HCT116 (cell line): ENCODE measurements around the gene WIPI1. TPM values are rescaled to one million over a fixed set of nuclear protein-coding genes. Genes with fewer than 3 reads are reported as not detected.

Experiments used
- ATAC-seq: fragments of 200-7000 bp; cut with Tn5 transposase; 2 replicates; pipeline ENCODE4 v1.9.1; 2020; ENCODE audit warnings: mild to moderate bottlenecking, moderate library complexity
- BruUV-seq: library from RNA; stranded (reverse); fragments of 400-500 nt; replicated peaks from 2 replicates; lab custom pipeline; 2021; lab: Mats Ljungman, UMichigan
- CTCF ChIA-PET: fragments of 300-600 bp; sonication (Branson Sonifier 250); formaldehyde crosslinking; loops from one replicate; lab custom pipeline; 2021; ENCODE audit warnings: antibody characterized with exemption; lab: Charles Lee
- POLR2A ChIA-PET: fragments of 300-600, 350-600 bp; sonication (Branson Sonifier 250); formaldehyde crosslinking; loops from one replicate; lab custom pipeline; 2021; ENCODE audit warnings: antibody characterized with exemption; lab: Charles Lee
- RAD21 ChIA-PET, 2 experiments: fragments of 300-600 bp; sonication (Branson Sonifier 250); formaldehyde crosslinking; loops; one replicate each; lab custom pipeline; 2023; ENCODE audit warnings: low total read pairs in 2 of 2; ENCODE audit not compliant: uncharacterized antibody in 2 of 2, unreplicated experiment in 2 of 2, low non-redundant PET in 1 of 2; lab: Charles Lee
- DNase-seq: peaks from one replicate; pipeline ENCODE4 v3.0.0-alpha.2; 2010; ENCODE audit warnings: low read depth, low spot score
- H2AFZ ChIP-seq: fragments of 200-600 bp; shearing (Covaris generic), sonication (generic); 2 replicates; pipeline ENCODE4 v1.6.1; 2017; ENCODE audit warnings: low read depth, mixed run types, mixed read lengths, antibody characterized with exemption, low read length; ENCODE audit not compliant: poor library complexity, severe bottlenecking
- H3K27ac ChIP-seq: 2 replicates; pipeline ENCODE4 v1.5.1; 2012; ENCODE audit warnings: low read depth, low read length
- H3K27me3 ChIP-seq: fragments of 200-600 bp; sonication (generic); 2 replicates; pipeline ENCODE4 v1.6.1; 2016; ENCODE audit warnings: mixed run types, low read length, mixed read lengths; ENCODE audit not compliant: insufficient read depth
- H3K36me3 ChIP-seq, 2 experiments: fragments of 200-500 bp in 1 of 2; fragments of 200-600 bp in 1 of 2; sonication (Bioruptor generic) in 1 of 2; sonication (generic) in 1 of 2; 2 replicates each; pipeline versions ENCODE4 v1.5.1 to v1.6.1; 2014 to 2016; ENCODE audit warnings: low read length in 2 of 2, inconsistent platforms in 1 of 2, mixed read lengths in 1 of 2, mixed run types in 1 of 2; ENCODE audit not compliant: insufficient read depth in 2 of 2, control insufficient read depth in 1 of 2
- H3K4me1 ChIP-seq, 2 experiments: fragments of 200-600 bp in 1 of 2; sonication (generic) in 1 of 2; 2 replicates each; pipeline versions ENCODE4 v1.5.1 to v1.6.1; 2012 to 2017; ENCODE audit warnings: low read length in 2 of 2, inconsistent platforms in 1 of 2, mild to moderate bottlenecking in 1 of 2, mixed read lengths in 1 of 2, mixed run types in 1 of 2, moderate library complexity in 1 of 2; ENCODE audit not compliant: insufficient read depth in 2 of 2, control insufficient read depth in 1 of 2
- H3K4me2 ChIP-seq: fragments of 200-600 bp; sonication (generic); 2 replicates; pipeline ENCODE4 v1.6.1; 2017; ENCODE audit warnings: mixed run types, low read length, mixed read lengths
- H3K4me3 ChIP-seq, 2 experiments: fragments of 200-600 bp in 1 of 2; sonication (generic) in 1 of 2; replicated peaks in 1 of 2; 2 replicates each; pipeline ENCODE4 v1.5.1; 2011 to 2016; ENCODE audit warnings: low read length in 2 of 2, control low read depth in 1 of 2, low read depth in 1 of 2, mild to moderate bottlenecking in 1 of 2, mixed read lengths in 1 of 2, mixed run types in 1 of 2
- H3K79me2 ChIP-seq: fragments of 200-600 bp; sonication (generic); 2 replicates; pipeline ENCODE4 v1.6.1; 2017; ENCODE audit warnings: mild to moderate bottlenecking, mixed run types, low read length, moderate library complexity, mixed read lengths; ENCODE audit not compliant: insufficient read depth
- H3K9ac ChIP-seq: fragments of 200-600 bp; sonication (generic); 2 replicates; pipeline ENCODE4 v1.6.1; 2016; ENCODE audit warnings: low read length, mixed read lengths
- H3K9me2 ChIP-seq: fragments of 200-600 bp; sonication (generic), shearing (Covaris generic); 2 replicates; pipeline ENCODE4 v1.6.1; 2017; ENCODE audit warnings: mixed run types, mild to moderate bottlenecking, moderate library complexity; ENCODE audit not compliant: insufficient read depth
- H3K9me3 ChIP-seq, 2 experiments: fragments of 200-500 bp in 1 of 2; fragments of 200-600 bp in 1 of 2; sonication (Bioruptor generic) in 1 of 2; sonication (generic) in 1 of 2; 2 replicates each; pipeline ENCODE4 v1.6.1; 2014 to 2017; ENCODE audit warnings: low read length in 2 of 2, mixed read lengths in 2 of 2, inconsistent platforms in 1 of 2, low read depth in 1 of 2, mild to moderate bottlenecking in 1 of 2, mixed run types in 1 of 2, moderate library complexity in 1 of 2; ENCODE audit not compliant: control insufficient read depth in 1 of 2, insufficient read depth in 1 of 2
- H4K20me1 ChIP-seq: fragments of 200-600 bp; sonication (generic), shearing (Covaris generic); 2 replicates; pipeline ENCODE4 v1.6.1; 2017; ENCODE audit warnings: mixed run types, mild to moderate bottlenecking, moderate library complexity; ENCODE audit not compliant: insufficient read depth
- CTCF ChIP-seq, 3 experiments: fragments of 200-600 bp in 1 of 3; sonication (generic) in 1 of 3; IDR thresholded peaks in 2 of 3; conservative IDR thresholded peaks in 1 of 3; 2 replicates each; pipeline ENCODE4 v1.5.1; 2012 to 2017; ENCODE audit warnings: low read depth in 2 of 3, low read length in 2 of 3, antibody characterized with exemption in 1 of 3, borderline replicate concordance in 1 of 3, control low read depth in 1 of 3, mild to moderate bottlenecking in 1 of 3, mixed read lengths in 1 of 3, mixed run types in 1 of 3, moderate library complexity in 1 of 3; ENCODE audit not compliant: insufficient read depth in 1 of 3
- EGR1 ChIP-seq: IDR thresholded peaks from 2 replicates; pipeline ENCODE4 v1.6.1; 2012; ENCODE audit warnings: low read depth
- EZH2 ChIP-seq: fragments of 200-600 bp; sonication (generic); IDR thresholded peaks from 2 replicates; pipeline ENCODE4 v1.6.1; 2017; ENCODE audit warnings: antibody characterized with exemption, mixed run types
- FOSL1 ChIP-seq: IDR thresholded peaks from 2 replicates; pipeline ENCODE4 v1.6.1; 2012; ENCODE audit warnings: low read depth
- POLR2A ChIP-seq: IDR thresholded peaks from 2 replicates; pipeline ENCODE4 v1.7.0; 2011; ENCODE audit warnings: borderline replicate concordance; ENCODE audit not compliant: insufficient read depth, insufficient read length; ENCODE audit errors: extremely low read depth
- REST ChIP-seq: IDR thresholded peaks from 2 replicates; pipeline ENCODE4 v1.6.1; 2012; ENCODE audit warnings: low read depth
- YY1 ChIP-seq: IDR thresholded peaks from 2 replicates; pipeline ENCODE4 v1.6.1; 2011; ENCODE audit warnings: low read length, low read depth, moderate library complexity, mild to moderate bottlenecking; ENCODE audit not compliant: insufficient replicate concordance; ENCODE audit errors: extremely low read depth
- ZNF274 ChIP-seq: fragments of 200-500 bp; sonication (Bioruptor generic); IDR thresholded peaks from 2 replicates; pipeline ENCODE4 v1.6.1; 2014; ENCODE audit warnings: mild to moderate bottlenecking, low read depth, low read length, inconsistent platforms
- intact Hi-C: fragments of 100-400 bp; cut with micrococcal nuclease; formaldehyde crosslinking; loops from 2 replicates; pipeline ENCODE4 v1.10.0; 2022
- total RNA-seq: library from RNA; stranded (reverse); gene quantifications from one replicate; pipeline ENCODE4 v1.2.1, GENCODE V29; 2021; ENCODE audit not compliant: unreplicated experiment

WIPI1 gene
- total RNA-seq, 1 experiment from 2014 or later, result 21.5 TPM

- DNase-seq (no peak), ATAC-seq (no peak)
- no peaks in the 10 kb centered on the region for H4K20me1 ChIP-seq
- H3K4me3 ChIP-seq, result no peak overlapping the region
- H3K36me3 ChIP-seq, result no peaks in the 10 kb centered on the region
- H3K4me1 ChIP-seq, result peaks cover 17 to 20% of the 10 kb centered on the region in 2 experiments
- no peaks in the 10 kb centered on the region for H3K79me2 ChIP-seq
- H3K27ac ChIP-seq, result no peak overlapping the region
- H3K9me2 ChIP-seq, result no peaks in the 10 kb centered on the region
- ChIA-PET POLR2A (no interaction called here), RAD21 (interaction anchor here (0.7 to 1.6 kb wide), 2 partner anchors 172 to 188 kb away, joined by 3 to 6 read pairs; no protein-coding TSS in a partner anchor), CTCF (interaction anchor here (0.6 to 7.4 kb wide), 11 partner anchors 8 to 230 kb away, joined by 3 to 79 read pairs (median 10); partner anchors contain the start of gene WIPI1)
- TF ChIP-seq ZNF274 (no peak), EGR1 (no peak), POLR2A (no peak), EZH2 (no peak), FOSL1 (no peak), CTCF (IDR thresholded peaks at IDR 0.05 in 2 of 3, conservative IDR thresholded peaks at IDR 0.05 in 1 of 3; ENCODE audit: borderline replicate concordance in 1 of 3, insufficient read depth in 1 of 3, low read depth in 2 of 3, low read length in 2 of 3) (no peak), REST (no peak), YY1 (no peak)
- H3K27me3 ChIP-seq, result no peaks in the 10 kb centered on the region
- no peak overlapping the region for H2AFZ ChIP-seq
- intact Hi-C loops, result loop anchor here (5.0 kb wide), 1 partner anchor 188 kb away; the partner anchor contains the start of gene AMZ2
- H3K9me3 ChIP-seq, result no peaks in the 10 kb centered on the region
- H3K4me2 ChIP-seq, result no peak overlapping the region
- no peak overlapping the region for H3K9ac ChIP-seq
- BruUV-seq, result no TSS peak
These were observed 21.9 kb downstream of the WIPI1 start for GRCh38 chr17:68435361-68435760.
